Measurements from ENCODE around the gene EPHB2.

The EPHB2 gene

DNA sequence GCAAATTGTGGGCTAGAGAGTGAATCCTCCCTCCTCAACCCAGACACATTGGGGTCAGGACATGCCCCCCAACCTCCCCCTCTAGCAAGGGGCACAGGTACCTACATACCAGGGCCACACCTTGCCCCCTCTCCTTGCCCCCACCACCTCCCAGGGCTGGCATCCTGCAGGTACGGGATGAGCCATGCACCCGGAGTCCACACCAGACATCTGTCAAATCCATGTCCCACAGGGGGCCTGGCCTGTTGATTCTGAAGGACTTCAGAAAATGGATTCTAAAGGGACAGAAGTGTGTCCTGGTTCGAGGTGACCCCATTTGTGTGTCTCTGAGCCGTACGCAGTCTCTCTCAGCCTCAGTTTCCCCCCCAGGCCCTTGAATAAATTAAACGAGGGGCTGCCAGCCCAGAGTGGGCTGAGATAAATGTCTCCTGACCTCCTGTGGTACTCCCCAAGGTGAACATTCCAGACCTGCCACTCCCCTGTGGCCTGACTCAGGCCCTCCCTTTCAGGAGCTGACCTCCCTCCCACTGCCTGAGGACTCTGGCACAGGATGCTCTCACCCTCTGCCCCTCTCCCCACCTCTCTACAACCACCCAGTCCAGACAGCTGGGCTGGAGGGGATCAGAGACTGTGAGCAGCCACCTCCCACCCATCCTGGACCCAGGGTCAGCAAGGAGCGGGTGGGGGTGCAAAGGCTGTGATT lies 94.5 kb downstream of the EPHB2 start:
- DNase-seq, result no peak

DNA sequence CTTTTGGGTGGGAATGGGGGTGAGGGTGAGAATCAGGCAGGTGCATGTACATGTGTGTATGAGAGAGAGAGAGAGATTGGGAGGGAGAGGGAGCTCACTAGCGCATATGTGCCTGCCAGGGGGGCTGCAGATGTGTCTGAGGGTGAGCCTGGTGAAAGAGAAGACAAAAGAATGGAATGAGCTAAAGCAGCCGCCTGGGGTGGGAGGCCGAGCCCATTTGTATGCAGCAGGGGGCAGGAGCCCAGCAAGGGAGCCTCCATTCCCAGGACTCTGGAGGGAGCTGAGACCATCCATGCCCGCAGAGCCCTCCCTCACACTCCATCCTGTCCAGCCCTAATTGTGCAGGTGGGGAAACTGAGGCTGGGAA lies 95.0 kb downstream of the EPHB2 start:
- DNase-seq, result no peak

DNA sequence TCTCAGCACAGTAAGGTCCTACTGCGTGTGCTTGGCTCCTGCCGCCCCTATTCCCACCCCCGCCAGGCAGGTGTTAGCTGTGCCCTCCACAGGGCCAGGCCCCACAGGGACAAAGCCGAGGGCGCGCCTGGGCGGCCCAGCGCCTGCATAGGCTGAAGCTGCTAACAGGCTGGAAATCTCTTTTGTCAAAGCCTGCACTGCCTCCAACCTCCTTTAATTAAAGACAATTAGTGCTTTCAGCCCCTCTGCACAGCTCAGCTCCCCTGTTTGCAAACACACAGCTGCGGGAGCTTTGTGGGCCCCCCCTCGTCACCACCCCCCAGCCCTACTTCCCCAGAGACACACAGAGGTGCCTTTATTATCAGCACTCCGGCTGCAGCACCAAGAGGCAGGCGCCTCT lies 95.9 kb downstream of the EPHB2 start:
- no peak for DNase-seq

DNA sequence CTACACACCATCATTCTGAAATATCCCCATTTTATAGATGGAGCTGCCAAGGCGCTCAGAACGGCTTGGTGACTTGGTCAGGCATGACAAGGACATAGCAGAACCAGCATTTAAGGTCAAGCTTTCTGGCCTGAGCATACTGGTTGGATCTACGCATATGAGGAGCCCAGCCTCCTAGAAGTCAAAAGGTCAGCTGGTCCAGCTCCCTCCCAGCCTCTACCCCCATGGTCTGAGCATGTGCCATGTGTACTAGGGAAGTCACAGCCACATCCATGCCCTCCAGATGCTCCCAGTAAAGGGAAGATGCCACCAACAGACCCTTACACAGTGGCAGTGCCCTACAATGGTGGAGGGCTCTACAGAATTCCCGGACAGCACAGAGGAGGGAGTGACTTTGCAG lies 96.7 kb downstream of the EPHB2 start:
- DNase-seq, result no peak

DNA sequence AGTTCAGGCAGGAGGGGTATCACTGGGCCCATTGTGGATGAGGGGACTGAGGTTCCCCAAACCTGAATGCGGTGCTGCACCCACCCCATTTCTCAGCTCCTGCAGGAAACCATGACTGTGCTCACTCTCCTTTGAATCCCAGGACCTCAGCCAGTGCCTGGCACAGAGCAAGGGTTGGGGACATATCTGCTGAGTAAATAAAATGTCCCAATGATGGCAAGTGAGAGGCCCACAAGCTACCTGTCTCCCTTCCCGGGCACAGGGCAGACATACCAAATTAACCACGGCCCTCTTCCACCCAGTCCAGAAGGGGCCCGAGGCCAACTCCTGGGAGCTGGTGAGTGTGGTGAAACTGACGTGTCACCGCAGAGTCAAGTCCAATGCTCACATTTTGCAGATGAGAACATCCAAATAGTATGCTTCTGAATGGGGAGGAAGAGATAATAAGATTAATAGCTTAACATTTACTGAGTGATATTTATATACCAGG lies 97.6 kb downstream of the EPHB2 start:
- no peak for DNase-seq

DNA sequence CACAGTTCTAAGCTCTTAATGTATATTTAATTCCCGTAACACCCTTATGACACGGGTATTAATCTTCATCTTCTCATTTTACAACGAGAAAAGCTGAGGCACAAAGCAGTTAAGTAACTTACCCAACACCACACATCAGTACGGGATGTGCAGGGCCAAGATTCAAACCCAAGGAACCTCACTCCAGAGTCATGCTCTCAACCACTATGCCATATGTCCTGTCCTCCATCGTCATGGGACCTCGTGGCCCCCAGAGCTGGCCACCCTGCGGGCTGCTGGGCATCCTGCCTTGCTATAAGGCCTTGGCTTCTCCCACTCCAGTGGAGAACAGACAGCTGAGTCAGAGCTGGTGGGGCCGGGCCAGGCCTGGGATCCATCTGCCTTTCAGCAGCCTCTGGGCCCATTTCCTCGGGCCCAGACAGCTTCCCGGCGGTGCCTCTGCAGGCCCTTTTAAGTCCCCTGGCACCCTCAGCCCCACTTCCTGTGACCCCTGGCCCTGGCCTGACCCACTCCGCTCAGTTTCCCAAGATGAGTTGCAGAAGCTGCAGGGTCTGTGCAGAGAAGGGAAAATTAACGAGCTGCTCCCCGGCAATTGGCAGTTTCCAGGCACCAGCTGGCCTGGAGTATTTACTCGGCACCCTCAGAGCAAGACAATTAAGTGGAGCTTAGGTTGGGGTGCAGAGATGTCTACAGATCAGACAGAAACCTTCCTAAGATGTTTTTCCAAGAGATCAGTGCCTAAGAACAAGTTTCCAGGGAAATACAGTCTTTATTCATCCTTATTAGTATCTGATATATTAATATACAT lies 98.2 kb downstream of the EPHB2 start:
- no peak for DNase-seq

DNA sequence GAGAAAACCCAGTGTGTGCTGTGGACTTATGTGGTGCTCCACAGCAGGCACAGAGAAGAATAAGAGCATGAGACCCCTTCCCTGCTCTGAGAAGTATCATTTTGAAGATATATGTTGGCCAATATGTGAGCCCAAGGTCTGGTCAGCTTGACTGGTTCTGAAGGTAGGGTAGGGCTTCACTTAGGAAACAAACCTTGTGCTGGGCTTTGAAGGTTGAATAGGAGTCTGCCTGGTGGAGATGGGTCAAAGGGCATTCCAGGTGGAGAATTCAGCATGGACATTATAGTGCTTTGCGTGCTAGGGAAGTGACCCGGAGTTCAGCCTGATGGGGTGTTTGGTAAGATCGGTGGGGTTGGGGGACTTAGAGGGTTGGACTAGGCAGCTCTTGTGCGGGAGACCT lies 99.1 kb downstream of the EPHB2 start:
- DNase-seq, result no peak

DNA sequence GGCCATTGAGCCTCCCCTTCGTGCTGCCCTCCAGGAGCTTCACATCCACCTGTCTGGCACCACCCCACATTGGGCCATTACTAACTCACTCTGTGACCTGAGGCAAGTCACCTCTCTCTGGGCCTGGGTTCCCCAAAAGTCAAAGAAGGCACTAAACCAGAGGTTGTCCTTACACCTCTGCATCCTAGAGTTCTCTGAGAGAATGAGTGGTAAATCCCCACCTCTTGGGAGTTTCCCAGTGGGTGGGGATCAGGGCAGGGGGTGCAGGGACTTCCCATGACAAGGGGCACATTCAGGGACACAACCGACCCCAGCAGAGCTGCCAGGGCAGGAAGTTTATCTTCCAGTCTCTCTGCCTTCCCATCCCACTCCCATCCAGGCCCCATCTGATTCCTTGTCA lies 99.7 kb downstream of the EPHB2 start:
- DNase-seq, result no peak

DNA sequence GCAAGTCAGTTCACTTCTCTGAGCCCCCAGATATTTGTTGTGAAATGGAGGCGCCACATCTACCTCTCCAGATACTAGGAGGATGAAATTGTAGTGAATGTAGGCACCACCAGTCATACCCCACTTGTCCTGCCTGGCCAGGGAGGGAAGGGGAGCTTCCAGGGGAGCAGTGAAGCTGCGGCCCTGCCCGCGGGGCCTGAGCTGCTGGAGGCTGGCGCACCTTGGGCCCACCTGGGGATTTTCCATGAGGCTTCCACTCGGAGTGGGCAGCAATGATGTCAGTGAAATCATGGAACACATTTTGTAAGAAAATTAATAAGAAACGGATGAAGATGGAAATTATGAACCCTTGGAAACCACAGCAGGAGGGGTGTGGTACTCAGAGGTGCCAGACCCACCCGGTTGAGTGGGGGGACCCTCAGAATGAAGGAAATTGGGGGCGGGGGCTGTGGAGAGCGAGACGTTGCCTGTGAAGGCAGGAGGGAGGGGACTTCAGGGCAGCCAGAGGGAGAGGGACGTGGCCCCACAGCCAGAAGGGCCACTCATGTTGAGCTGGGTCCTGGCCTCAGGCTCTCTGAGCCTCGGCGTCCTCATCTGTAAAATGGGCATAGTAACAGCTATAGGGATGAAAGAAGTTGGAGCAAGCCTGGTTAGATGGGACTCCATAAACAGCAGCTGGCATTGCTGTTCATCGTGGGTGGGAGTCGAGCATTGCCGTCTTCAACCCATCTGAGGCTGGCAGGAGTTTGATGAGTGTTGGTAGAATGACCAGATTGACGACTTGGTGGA lies 101.6 kb downstream of the EPHB2 start:
- no peak for DNase-seq

DNA sequence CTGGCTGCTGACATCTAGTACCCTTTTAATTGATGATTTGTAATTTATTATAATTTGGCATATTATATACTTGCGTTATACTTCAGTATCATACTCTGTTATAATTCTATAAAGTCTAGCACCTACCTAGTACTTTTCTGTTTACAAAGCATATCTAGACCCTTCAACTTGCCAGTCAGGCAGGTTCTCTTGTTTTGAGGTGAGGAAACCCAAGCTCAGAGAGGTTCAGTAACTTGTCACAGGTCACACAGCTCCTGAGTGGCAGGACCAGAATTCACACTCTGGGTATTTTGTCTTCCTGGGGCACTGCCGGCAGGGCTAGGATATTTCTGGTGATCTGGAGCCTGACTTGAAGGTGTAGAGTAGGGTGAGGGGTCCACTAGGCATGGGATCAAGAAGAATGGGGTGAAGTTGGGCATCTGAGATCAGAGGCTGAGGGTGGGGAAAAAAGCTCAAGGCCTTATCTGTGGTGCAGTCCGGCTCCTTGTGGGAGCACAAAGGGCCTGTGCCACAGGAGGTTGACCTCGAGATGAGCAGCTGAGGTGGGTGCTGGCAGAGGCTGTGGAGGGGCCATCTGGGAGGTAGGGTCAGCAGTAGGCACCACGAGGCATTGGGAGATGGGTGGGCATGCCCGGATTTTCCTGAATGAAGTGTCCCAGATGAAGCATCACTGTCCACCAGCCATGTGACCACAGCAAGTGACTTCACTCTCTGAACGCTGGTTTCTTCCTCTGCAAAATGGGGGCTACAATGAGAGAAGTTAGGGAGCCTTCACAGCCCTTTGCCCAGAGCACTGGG lies 102.6 kb downstream of the EPHB2 start:
- no peak for DNase-seq

DNA sequence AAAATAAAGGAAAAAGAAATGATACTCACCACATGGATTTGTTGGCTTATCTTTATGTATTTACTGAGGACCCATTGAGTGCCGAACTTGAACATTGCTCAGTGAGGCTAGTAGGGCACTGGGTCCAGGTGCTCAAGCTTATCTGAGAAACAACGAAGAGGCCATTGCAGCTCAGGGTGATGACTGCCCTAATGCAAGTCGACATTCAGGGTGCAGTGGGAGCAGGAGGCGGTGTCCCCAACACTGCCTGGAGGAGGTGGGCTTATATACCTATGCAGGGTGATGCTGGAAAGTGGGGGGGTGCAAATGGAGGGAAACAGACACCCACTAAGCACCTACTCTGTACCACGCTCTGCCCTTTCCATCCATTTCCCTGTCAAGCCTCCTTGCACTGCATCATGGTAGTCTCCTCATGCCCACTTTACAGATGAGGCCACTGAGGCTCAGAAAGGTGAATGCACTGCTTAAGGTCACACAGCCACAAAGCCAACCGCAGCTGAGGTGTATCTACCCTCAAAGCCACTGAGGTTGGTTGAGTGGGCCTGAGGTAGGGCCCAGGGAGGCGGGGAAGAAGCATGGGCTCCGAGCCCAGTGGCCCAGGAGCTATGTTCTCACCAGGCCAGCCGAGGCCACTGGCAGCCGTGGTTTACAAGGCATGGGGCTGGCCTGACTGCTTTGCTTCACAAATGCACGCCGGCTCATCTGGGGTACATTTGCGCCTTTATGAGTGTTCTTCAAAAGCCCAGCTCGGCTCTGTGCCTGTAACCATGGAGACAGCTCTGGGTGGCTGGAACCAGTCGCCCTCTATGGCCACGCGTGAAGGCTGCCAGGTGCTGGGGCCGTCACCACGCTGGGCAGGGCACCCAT lies 103.8 kb downstream of the EPHB2 start:
- DNase-seq, result no peak

DNA sequence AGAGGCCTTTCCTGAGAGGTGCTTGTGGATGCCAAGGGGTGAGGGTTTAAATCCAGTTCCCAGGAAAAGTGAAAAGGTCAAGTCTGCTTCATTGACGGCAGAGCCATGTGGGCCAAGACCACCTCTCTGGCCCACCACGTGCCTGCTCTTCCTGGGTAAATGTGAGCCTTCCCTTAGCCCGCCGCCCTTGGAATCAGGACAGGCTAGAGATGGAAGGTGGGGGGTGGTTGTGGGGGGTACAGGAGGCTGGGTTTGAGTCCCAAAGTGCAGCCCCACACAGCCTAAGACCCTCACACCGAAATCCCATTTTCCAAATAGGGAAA lies 104.4 kb downstream of the EPHB2 start:
- DNase-seq, result no peak

DNA sequence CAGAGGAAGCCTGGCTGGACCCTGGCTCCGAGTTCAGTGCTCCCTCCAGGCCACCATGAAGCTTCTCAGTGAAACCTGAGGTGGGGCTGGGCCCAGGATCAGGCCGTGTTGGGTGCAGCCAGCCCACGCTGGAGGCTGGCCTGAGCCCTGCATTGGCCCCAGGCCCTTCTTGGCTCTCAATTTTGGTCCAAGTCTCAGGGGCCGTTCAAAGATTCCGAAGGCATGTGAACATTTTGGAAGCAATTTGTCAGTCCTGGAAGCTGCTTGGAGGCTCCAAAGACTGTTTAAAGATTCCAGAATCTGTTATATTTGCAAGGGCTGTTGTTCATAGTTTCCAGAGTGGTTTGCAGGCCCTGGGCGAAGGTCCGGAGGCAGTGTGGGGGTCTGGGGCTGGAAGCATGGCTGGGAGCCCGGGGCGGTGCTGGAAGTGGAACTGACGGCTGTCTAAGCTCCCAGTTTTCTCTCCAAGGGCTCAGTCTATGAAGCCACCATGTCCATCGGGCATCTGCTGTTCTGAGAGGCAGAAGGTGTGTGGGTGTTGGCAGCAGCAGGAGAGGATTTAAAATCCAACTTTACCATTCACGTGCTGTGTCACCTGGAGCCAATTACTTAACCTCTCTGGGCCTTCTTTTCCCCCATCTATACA lies 104.9 kb downstream of the EPHB2 start:
- no peak for DNase-seq

DNA sequence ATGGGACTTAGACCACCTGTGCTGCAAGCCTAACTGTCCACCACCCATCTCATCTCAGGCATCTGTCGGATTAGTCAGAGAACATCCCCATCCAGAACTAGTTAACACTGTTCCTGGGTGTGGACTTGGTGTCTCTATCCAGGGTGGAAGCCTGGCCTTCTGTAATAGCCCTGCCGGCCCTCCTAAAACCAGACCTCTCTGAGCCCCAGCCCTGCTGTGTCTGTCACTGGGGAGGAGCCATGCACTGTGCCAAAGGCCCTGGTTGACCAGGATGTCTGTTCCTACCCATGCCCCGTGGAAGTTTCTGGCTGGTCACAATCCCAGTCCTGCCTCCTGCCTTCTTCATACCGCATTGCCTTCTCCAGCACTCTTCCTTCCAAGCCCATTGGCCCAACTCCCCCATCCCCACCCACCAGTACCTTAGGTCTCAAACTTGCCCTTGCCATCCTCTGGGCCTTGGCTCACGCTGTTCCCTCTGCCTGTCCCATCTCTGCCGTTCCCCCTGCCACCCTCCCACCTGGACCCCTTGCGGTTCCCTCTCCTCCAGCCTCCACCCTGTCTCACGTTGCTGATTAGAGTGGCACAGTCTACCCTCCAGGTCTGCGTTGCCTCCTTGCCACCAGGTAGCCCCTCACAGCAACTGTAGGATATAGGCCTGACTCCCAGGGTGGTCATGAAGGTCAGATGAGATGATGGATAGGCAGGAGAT lies 105.6 kb downstream of the EPHB2 start:
- no peak for DNase-seq

DNA sequence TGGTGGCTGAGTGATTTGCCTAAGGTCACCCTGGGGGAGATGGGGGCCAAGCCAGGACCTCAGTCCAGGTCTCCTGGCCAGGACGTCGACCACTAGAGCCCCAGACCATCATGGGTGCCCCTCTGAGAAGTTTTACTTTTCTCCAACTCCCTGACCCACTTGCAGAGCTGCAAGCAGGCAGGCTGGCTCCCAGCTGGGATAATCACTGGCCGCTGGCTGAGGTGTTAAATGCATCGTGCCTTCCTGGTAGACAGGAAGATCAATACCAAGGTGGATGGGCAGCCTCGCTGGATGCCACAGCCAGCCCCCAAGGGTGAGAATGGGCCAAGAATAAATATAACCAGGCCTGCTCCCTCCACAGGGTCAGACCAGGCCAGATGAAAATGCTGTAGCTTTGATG lies 106.2 kb downstream of the EPHB2 start:
- no peak for DNase-seq

DNA sequence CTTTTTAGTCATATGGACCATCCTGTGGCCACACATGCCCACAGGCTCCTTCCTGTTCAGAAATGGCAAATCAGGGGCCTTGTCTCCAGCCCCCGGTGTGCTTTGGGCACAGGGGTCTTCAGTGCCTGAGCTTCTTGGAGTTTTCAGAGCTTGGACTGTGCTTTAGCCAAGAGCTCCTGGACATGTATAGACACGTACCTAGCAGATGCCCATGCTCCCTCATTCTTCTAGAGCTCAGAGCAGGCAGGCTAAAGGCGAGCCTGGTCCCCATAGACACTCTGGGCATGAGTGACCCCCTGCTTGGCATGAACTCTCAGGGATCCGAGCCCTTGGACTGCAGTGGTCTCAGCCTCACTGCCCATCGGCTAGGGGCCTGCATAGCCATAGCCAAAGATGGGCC lies 106.8 kb downstream of the EPHB2 start:
- DNase-seq, result no peak

DNA sequence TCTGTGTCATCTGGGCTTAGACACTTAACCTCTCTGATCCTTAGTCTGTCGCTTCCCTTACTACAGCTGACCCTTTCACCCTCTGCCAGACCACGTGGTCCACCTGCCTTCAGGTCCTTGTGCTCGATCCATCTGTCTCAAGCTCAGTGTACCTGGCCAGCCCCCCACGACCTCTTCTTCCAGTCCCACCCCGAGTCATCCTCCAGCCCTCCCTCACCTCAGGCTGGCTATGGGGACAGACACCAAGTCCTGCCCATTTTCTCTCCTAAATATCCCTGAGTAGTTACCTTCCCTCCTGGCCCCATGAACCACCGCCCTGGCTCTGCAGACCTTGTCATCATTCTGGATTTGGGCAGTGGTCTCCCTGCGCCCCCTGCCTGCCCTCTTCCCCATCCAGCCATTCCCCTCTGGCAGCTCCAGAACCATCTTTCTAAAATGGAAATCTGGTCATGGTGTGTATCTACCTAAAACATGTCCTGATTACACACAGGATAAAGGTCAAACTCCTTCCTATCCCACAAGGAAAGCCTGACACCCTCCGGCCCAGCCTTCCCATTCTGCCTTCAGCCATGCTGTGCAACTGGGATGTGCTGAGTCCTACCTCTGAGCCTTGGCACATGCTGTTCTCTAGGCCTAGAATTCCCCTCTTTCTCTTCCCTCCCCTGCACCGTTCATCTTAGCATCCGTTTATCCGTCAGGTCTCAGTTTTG lies 107.6 kb downstream of the EPHB2 start:
- no peak for DNase-seq

DNA sequence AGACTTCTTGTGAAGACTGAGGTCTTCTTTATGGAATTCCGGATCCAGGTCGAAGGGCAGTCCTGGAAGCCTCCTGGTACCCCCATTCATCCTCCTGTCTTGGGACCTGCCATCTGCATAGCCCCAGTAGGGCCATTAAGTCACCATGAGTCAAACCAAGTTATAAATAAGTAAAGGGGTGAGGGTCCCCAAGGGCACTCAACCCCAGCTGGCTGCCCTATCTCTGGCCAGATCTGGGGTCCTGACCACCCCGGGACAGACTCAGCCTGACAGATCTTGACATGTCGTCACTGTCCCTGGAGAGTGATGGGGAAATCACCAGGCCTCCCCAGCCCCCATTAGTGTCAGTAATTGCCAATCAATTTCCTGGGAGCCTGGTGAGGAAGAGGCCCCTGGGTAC lies 108.7 kb downstream of the EPHB2 start:
- DNase-seq, result no peak

DNA sequence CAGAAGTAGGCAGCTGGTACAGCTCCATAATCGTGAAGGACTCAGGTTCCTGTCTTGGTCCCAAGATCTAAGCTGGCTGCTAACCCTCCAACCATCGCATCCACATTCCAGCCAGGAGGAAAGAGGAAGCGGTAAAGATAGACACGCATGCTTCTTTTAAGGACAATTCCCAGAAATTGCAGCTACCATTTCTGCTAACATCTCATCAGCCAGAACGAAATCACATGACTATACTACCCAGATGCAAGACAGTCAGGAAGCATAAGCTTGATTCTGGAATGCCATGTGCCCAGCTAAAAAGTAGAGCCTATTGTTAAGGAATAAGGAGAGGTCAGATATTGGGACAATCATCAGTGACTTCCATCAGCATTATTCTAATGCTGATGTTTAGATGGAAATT lies 110.4 kb downstream of the EPHB2 start:
- no peak for DNase-seq

DNA sequence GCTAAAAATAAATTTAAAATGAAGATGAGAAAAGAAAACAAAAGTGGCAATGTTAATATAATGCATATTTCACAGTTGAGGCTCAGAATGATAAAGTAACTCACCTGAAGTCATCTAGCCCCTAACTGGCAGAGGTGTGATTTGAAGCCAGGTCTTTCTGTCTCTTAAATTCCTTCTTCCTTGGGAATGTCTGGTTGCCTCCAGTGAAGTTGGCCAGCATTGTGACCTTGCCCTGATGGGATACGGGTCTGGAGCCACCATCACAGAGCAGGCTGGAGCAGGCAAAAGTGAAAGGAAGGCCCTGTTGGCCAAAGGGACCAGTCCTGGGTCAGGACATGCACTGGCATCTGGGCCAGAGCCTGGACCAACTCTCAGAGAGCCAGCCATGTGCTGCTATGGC lies 111.7 kb downstream of the EPHB2 start:
- no peak for DNase-seq
